ENCODE data around the gene FAM219A. TPM values are rescaled to one million over a fixed set of nuclear protein-coding genes. Genes with fewer than 3 reads are reported as not detected.
A peak's percentile ranks its signal among the peaks of the same experiment; 100 is the strongest.

FAM219A gene
- total and polyA plus RNA-seq, 2 experiments from 2014 or later = 9.5 to 15.0 TPM

GRCh38 chr9:34456746-34457145, 1.6 kb downstream of the FAM219A start:
- H3K27me3 ChIP-seq = no peaks in the 10 kb centered on the region
- H2AFZ ChIP-seq = peak overlapping the region; percentile 72
- TF ChIP-seq, protein P1, sequence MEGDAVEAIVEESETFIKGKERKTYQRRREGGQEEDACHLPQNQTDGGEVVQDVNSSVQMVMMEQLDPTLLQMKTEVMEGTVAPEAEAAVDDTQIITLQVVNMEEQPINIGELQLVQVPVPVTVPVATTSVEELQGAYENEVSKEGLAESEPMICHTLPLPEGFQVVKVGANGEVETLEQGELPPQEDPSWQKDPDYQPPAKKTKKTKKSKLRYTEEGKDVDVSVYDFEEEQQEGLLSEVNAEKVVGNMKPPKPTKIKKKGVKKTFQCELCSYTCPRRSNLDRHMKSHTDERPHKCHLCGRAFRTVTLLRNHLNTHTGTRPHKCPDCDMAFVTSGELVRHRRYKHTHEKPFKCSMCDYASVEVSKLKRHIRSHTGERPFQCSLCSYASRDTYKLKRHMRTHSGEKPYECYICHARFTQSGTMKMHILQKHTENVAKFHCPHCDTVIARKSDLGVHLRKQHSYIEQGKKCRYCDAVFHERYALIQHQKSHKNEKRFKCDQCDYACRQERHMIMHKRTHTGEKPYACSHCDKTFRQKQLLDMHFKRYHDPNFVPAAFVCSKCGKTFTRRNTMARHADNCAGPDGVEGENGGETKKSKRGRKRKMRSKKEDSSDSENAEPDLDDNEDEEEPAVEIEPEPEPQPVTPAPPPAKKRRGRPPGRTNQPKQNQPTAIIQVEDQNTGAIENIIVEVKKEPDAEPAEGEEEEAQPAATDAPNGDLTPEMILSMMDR (IDR thresholded peaks at IDR 0.05; ENCODE audit: poor library complexity) = no peak
- TF ChIP-seq EZH2 (IDR thresholded peaks at IDR 0.05; ENCODE audit: borderline replicate concordance) (no peak), EZH2phosphoT487 (IDR thresholded peaks at IDR 0.05; ENCODE audit: low read depth, severe bottlenecking, unreplicated experiment) (no peak)
- 60% methylated on average over 4 of the region's 4 CpGs for WGBS (ENCODE audit: low lambda C conversion rate, missing lambda C conversion rate)
- DNase-seq (ENCODE audit: low spot score) = no peak
- no peaks in the 10 kb centered on the region for H3K9me3 ChIP-seq (ENCODE audit: low read depth)
- peaks cover 39% of the 10 kb centered on the region for H3K79me2 ChIP-seq
- H4K20me1 ChIP-seq (ENCODE audit: insufficient read depth, poor library complexity, severe bottlenecking) = peaks cover 21% of the 10 kb centered on the region
- H3K27ac ChIP-seq = no peak overlapping the region
- peaks cover 3% of the 10 kb centered on the region for H3K4me1 ChIP-seq (ENCODE audit: insufficient read depth)
- no peaks in the 10 kb centered on the region for H3K36me3 ChIP-seq (replicated peaks; ENCODE audit: insufficient read depth, low read depth)
- H3K9me2 ChIP-seq (replicated peaks; ENCODE audit: insufficient read depth) = no peaks in the 10 kb centered on the region
- peak overlapping the region; percentile 96 for H3K4me2 ChIP-seq
- no peak overlapping the region for H3K4me3 ChIP-seq

DNA sequence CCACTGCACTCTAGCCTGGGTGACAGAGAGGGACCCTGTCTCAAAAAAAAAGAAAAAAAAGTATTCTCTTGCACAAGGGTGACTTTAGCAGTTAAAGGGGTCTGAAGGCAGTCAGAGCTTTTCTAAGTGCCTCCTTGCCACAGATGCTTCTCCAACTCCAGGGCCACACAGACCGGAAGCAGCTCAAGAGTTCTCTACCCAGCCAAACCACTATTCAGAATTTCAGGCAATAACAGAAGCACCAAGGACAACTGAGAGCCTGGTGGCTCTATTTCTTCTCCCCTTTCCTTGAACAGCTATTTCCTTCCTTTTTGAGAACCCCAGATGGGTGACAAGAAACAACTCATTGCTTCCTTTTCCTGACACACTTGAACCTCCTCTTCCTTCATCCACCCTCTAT, 2.2 kb downstream of the FAM219A start:
- 100% methylated on average over 1 of the region's 1 CpG for WGBS (ENCODE audit: low lambda C conversion rate, missing lambda C conversion rate)
- Histone ChIP-seq H3K36me3 (replicated peaks; ENCODE audit: insufficient read depth, low read depth) (no peaks in the 10 kb centered on the region), H3K27ac (no peak overlapping the region), H3K4me2 (no peak overlapping the region), H3K9me2 (replicated peaks; ENCODE audit: insufficient read depth) (no peaks in the 10 kb centered on the region), H3K79me2 (peaks cover 39% of the 10 kb centered on the region), H3K4me1 (ENCODE audit: insufficient read depth) (peaks cover 3% of the 10 kb centered on the region), H3K27me3 (no peaks in the 10 kb centered on the region), H4K20me1 (ENCODE audit: insufficient read depth, poor library complexity, severe bottlenecking) (peaks cover 26% of the 10 kb centered on the region), H3K9me3 (ENCODE audit: low read depth) (no peaks in the 10 kb centered on the region), H2AFZ (no peak overlapping the region), H3K4me3 (no peak overlapping the region)
- DNase-seq (ENCODE audit: low spot score) = no peak
- TF ChIP-seq EZH2phosphoT487 (IDR thresholded peaks at IDR 0.05; ENCODE audit: low read depth, severe bottlenecking, unreplicated experiment) = no peak
- no peak for TF ChIP-seq EZH2 (IDR thresholded peaks at IDR 0.05; ENCODE audit: borderline replicate concordance)
- TF ChIP-seq, protein P1 (IDR thresholded peaks at IDR 0.05; ENCODE audit: poor library complexity) = no peak

DNA sequence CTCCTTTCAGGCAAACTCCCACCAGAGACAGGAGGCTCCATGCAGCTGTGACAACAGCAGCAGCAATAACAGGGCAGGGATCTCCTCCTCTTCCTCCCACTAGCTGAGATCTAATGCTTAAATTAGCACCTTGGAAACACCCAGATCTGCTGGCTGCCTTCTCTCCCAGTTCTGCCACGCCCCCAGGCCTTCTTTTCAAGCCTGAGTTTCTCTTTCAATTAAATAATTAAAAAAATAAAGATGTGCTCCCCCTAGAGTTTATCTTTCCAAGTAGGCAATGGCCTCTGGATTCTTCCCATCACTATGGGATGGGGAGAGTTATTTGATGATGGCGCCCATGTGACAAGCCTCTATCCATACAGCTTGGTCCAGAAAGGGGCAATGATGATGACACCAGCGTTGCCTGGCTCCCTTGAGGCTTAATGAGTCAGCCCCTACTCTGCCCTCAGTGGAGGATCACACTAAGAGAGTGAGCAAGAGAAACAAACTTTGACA, 3.8 kb downstream of the FAM219A start:
- peaks cover 32% of the 10 kb centered on the region for H4K20me1 ChIP-seq (ENCODE audit: insufficient read depth, poor library complexity, severe bottlenecking)
- H3K79me2 ChIP-seq = peaks cover 42% of the 10 kb centered on the region
- H3K36me3 ChIP-seq (replicated peaks; ENCODE audit: insufficient read depth, low read depth) = no peaks in the 10 kb centered on the region
- no peaks in the 10 kb centered on the region for H3K27me3 ChIP-seq
- H2AFZ ChIP-seq = no peak overlapping the region
- no peak overlapping the region for H3K27ac ChIP-seq
- H3K9me3 ChIP-seq (ENCODE audit: low read depth) = no peaks in the 10 kb centered on the region
- no peak for DNase-seq (ENCODE audit: low spot score)
- TF ChIP-seq, protein P1 (IDR thresholded peaks at IDR 0.05; ENCODE audit: poor library complexity) = no peak
- TF ChIP-seq EZH2phosphoT487 (IDR thresholded peaks at IDR 0.05; ENCODE audit: low read depth, severe bottlenecking, unreplicated experiment) = no peak
- H3K4me2 ChIP-seq = no peak overlapping the region
- H3K4me3 ChIP-seq = no peak overlapping the region
- no peaks in the 10 kb centered on the region for H3K9me2 ChIP-seq (replicated peaks; ENCODE audit: insufficient read depth)
- WGBS (ENCODE audit: low lambda C conversion rate, missing lambda C conversion rate) = 85% methylated on average over 3 of the region's 3 CpGs
- peaks cover 3% of the 10 kb centered on the region for H3K4me1 ChIP-seq (ENCODE audit: insufficient read depth)

- H3K4me1 ChIP-seq (ENCODE audit: insufficient read depth) = peaks cover 3% of the 10 kb centered on the region
- H3K79me2 ChIP-seq = peaks cover 49% of the 10 kb centered on the region
- no peaks in the 10 kb centered on the region for H3K9me3 ChIP-seq (ENCODE audit: low read depth)
- no peaks in the 10 kb centered on the region for H3K9me2 ChIP-seq (replicated peaks; ENCODE audit: insufficient read depth)
- no peak overlapping the region for H3K4me3 ChIP-seq
- no peaks in the 10 kb centered on the region for H3K36me3 ChIP-seq (replicated peaks; ENCODE audit: insufficient read depth, low read depth)
- peaks cover 34% of the 10 kb centered on the region for H4K20me1 ChIP-seq (ENCODE audit: insufficient read depth, poor library complexity, severe bottlenecking)
- H2AFZ ChIP-seq = no peak overlapping the region
- H3K27me3 ChIP-seq = no peaks in the 10 kb centered on the region
- no peak for TF ChIP-seq EZH2phosphoT487 (IDR thresholded peaks at IDR 0.05; ENCODE audit: low read depth, severe bottlenecking, unreplicated experiment)
- TF ChIP-seq, protein P1 (IDR thresholded peaks at IDR 0.05; ENCODE audit: poor library complexity) = no peak
- TF ChIP-seq EZH2 (IDR thresholded peaks at IDR 0.05; ENCODE audit: borderline replicate concordance) = no peak
- WGBS (ENCODE audit: low lambda C conversion rate, missing lambda C conversion rate) = 93% methylated on average over 2 of the region's 2 CpGs
- DNase-seq (ENCODE audit: low spot score) = no peak
- H3K27ac ChIP-seq = no peak overlapping the region
- H3K4me2 ChIP-seq = no peak overlapping the region
Observed at GRCh38 chr9:34452568-34452967, 5.8 kb downstream of the FAM219A start.

All from hepatocyte (in vitro differentiated cells).